Measurements from ENCODE around the gene B3GNT7.
"Not testable (repeated sequence)": the region's sequence is repeated elsewhere in the genome, so short reads cannot be mapped to it uniquely, and the experiment has no call there.

- not testable (repeated sequence) for TF ChIP-seq CTCF (conservative IDR thresholded peaks at IDR 0.05); ZFX (IDR thresholded peaks at IDR 0.05)
Observed at GRCh38 chr2:231404183-231404578, 8.7 kb downstream of the B3GNT7 start.
